PC-3 (cell line): Measurements from ENCODE around the gene SLCO3A1. TPM values are rescaled to one million over a fixed set of nuclear protein-coding genes. Genes with fewer than 3 reads are reported as not detected.

Source experiments
- ATAC-seq: fragments of 200-7000 bp; cut with Tn5 transposase; 2 replicates; pipeline ENCODE4 v1.9.1; 2020; ENCODE audit warnings: mild to moderate bottlenecking, moderate library complexity
- BruUV-seq: library from RNA; stranded (reverse); fragments of 400-500 nt; replicated peaks from 2 replicates; lab custom pipeline; 2021; lab: Mats Ljungman, UMichigan
- CTCF ChIA-PET: fragments of 300-600 bp; sonication (Branson Sonifier 250); formaldehyde crosslinking; loops from one replicate; lab custom pipeline; 2022; ENCODE audit warnings: antibody characterized with exemption; lab: Charles Lee
- POLR2A ChIA-PET: fragments of 300-600 bp; sonication (Branson Sonifier 250); formaldehyde crosslinking; loops from one replicate; lab custom pipeline; 2022; ENCODE audit warnings: antibody characterized with exemption; ENCODE audit not compliant: unreplicated experiment; lab: Charles Lee
- DNase-seq: peaks from one replicate; pipeline ENCODE4 v3.0.0-alpha.2; 2015
- H2AFZ ChIP-seq: fragments of 300-600 bp; sonication (generic); 2 replicates; pipeline ENCODE4 v1.6.0; 2016; ENCODE audit warnings: antibody characterized with exemption, low read length
- H3F3A ChIP-seq: fragments of 300-600 bp; sonication (generic); one replicate; pipeline ENCODE4 v1.6.0; 2017; ENCODE audit warnings: antibody characterized with exemption, low read length, control low read depth, mild to moderate bottlenecking; ENCODE audit not compliant: unreplicated experiment
- H3K27ac ChIP-seq: fragments of 300-600 bp; sonication (generic); 2 replicates; pipeline ENCODE4 v1.5.1; 2016; ENCODE audit warnings: mild to moderate bottlenecking, low read length
- H3K27me3 ChIP-seq: fragments of 300-600 bp; sonication (generic); 2 replicates; pipeline ENCODE4 v1.6.1; 2016; ENCODE audit warnings: low read length, mixed read lengths
- H3K36me3 ChIP-seq: fragments of 300-600 bp; sonication (generic); 2 replicates; pipeline ENCODE4 v1.6.1; 2016; ENCODE audit warnings: low read depth, mixed run types, low read length, mixed read lengths
- H3K4me1 ChIP-seq: fragments of 300-600 bp; sonication (generic); 2 replicates; pipeline ENCODE4 v1.5.1; 2016; ENCODE audit warnings: low read length; ENCODE audit not compliant: insufficient read depth
- H3K4me2 ChIP-seq: fragments of 300-600 bp; sonication (generic); 2 replicates; pipeline ENCODE4 v1.6.0; 2016; ENCODE audit warnings: low read length
- H3K4me3 ChIP-seq: fragments of 300-600 bp; sonication (generic); 2 replicates; pipeline ENCODE4 v1.5.1; 2016; ENCODE audit warnings: mild to moderate bottlenecking, low read length, mixed read lengths
- H3K79me2 ChIP-seq: fragments of 300-600 bp; sonication (generic); 2 replicates; pipeline ENCODE4 v1.6.1; 2017; ENCODE audit warnings: low read length, mixed read lengths
- H3K9ac ChIP-seq: fragments of 300-600 bp; sonication (generic); 2 replicates; pipeline ENCODE4 v1.6.0; 2016; ENCODE audit warnings: mild to moderate bottlenecking, low read length
- H3K9me2 ChIP-seq: fragments of 300-600 bp; sonication (generic); replicated peaks from 2 replicates; pipeline ENCODE4 v1.6.1; 2016; ENCODE audit warnings: mixed run types, low read length, mixed read lengths
- H3K9me3 ChIP-seq: fragments of 300-600 bp; sonication (generic); 2 replicates; pipeline ENCODE4 v1.6.1; 2016; ENCODE audit warnings: low read length, mixed read lengths
- H4K20me1 ChIP-seq: fragments of 300-600 bp; sonication (generic); 2 replicates; pipeline ENCODE4 v1.6.1; 2016; ENCODE audit warnings: low read length, mixed read lengths
- EZH2 ChIP-seq: fragments of 300-600 bp; sonication (generic); IDR thresholded peaks from one replicate; pipeline ENCODE4 v1.6.1; 2017; ENCODE audit warnings: antibody characterized with exemption, mild to moderate bottlenecking, low read length; ENCODE audit not compliant: unreplicated experiment
- EZH2phosphoT487 ChIP-seq: fragments of 300-600 bp; sonication (generic); IDR thresholded peaks from 2 replicates; pipeline ENCODE4 v1.6.1; 2018; ENCODE audit warnings: mild to moderate bottlenecking, antibody characterized with exemption, low read length, borderline replicate concordance
- intact Hi-C: fragments of 100-400 bp; cut with micrococcal nuclease; formaldehyde crosslinking; loops from 2 replicates; pipeline ENCODE4 v1.9.0; 2023
- total RNA-seq: library from RNA; depleted of rRNA; stranded (reverse); fragments of >200 nt; gene quantifications from 2 replicates; pipeline ENCODE4 v1.2.3, GENCODE V29; 2014
- TF ChIP-seq, protein P1 (sequence below): fragments of 300-600 bp; sonication (generic); conservative IDR thresholded peaks from 2 replicates; pipeline ENCODE4 v1.5.1; 2017; ENCODE audit warnings: antibody characterized with exemption, low read depth, mild to moderate bottlenecking, low read length

The SLCO3A1 gene
- total RNA-seq, 1 experiment from 2014 or later, result 0.07 TPM

DNA sequence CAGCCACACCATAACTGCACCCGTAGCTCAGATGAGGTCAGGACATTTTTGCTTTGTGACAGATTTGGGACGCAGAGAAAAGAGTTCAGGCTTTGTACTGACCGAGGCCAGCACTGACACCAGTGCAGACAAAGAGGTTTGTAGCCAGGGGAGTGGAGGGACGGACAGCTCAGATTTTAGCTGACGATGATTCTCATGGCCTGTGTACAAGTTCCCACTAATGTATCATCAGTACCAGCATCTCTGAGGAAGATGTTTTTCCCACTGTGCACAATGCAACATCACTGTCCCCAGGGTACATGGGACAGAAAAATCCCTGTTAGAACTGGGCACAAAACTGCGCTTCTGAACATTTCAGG, 112.7 kb downstream of the SLCO3A1 start:
- Histone ChIP-seq H3K4me1 (peaks cover 17% of the 10 kb centered on the region), H3K4me2 (peak overlapping the region; percentile 69), H3K79me2 (no peaks in the 10 kb centered on the region), H4K20me1 (no peaks in the 10 kb centered on the region), H3F3A (no peaks in the 10 kb centered on the region), H3K4me3 (0 out of 2 replicates have a peak overlapping the region, but pooled peaks have one; percentile 18), H3K9me2 (no peaks in the 10 kb centered on the region), H3K27me3 (peaks cover 25% of the 10 kb centered on the region), H3K9me3 (no peaks in the 10 kb centered on the region), H3K27ac (peak overlapping the region; percentile 66), H3K36me3 (no peaks in the 10 kb centered on the region), H2AFZ (peak overlapping the region; percentile 29; the same call in 1 of the 2 replicates), H3K9ac (no peak overlapping the region)
- ChIA-PET POLR2A (no interaction called here), CTCF (no interaction called here)
- ATAC-seq (no peak), DNase-seq (no peak)
- no TSS peak for BruUV-seq
- TF ChIP-seq, protein P1, sequence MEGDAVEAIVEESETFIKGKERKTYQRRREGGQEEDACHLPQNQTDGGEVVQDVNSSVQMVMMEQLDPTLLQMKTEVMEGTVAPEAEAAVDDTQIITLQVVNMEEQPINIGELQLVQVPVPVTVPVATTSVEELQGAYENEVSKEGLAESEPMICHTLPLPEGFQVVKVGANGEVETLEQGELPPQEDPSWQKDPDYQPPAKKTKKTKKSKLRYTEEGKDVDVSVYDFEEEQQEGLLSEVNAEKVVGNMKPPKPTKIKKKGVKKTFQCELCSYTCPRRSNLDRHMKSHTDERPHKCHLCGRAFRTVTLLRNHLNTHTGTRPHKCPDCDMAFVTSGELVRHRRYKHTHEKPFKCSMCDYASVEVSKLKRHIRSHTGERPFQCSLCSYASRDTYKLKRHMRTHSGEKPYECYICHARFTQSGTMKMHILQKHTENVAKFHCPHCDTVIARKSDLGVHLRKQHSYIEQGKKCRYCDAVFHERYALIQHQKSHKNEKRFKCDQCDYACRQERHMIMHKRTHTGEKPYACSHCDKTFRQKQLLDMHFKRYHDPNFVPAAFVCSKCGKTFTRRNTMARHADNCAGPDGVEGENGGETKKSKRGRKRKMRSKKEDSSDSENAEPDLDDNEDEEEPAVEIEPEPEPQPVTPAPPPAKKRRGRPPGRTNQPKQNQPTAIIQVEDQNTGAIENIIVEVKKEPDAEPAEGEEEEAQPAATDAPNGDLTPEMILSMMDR, result no peak
- TF ChIP-seq EZH2phosphoT487 (no peak), EZH2 (no peak)
- intact Hi-C loops, result no loop called here

DNA sequence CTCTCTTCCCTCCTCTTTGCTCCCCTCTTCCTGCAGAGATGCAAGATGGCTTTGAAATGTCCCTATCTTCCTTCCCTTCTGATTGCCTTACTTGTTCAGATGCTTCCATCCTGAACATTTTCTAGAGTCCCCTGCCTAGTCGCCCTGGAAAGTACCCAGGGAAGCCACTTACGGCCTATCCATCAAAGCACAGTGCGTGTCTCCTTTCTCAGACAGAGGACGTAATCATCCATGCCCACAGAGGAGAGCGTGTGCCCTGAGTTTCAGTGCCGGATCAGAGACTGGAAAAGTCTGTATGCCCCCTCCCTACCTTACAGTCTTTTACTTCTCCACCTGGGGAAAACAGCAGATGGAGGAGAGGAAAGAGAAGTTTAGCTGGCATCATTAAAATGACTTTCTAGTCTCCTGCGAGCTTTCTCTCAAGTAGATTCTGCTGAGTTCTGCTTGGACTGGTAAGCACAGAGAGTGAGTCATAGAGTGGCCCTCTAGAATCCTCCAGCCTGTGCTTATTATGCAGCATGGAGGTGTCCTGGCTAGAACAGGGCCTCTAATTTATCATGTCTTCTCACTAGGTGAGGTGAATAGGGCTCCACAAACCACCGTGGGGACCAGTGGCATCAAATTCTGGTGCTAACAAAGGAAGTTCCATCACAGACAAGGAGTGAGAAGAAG, 114.6 kb downstream of the SLCO3A1 start:
- ATAC-seq (no peak), DNase-seq (no peak)
- Histone ChIP-seq H3K4me1 (peaks cover 17% of the 10 kb centered on the region), H3K9ac (no peak overlapping the region), H3K9me3 (no peaks in the 10 kb centered on the region), H3K9me2 (no peaks in the 10 kb centered on the region), H4K20me1 (no peaks in the 10 kb centered on the region), H2AFZ (no peak overlapping the region), H3K27me3 (peaks cover 37% of the 10 kb centered on the region), H3F3A (no peaks in the 10 kb centered on the region), H3K4me2 (no peak overlapping the region), H3K27ac (no peak overlapping the region), H3K36me3 (no peaks in the 10 kb centered on the region), H3K79me2 (no peaks in the 10 kb centered on the region), H3K4me3 (no peak overlapping the region)
- POLR2A ChIA-PET, result no interaction called here
- no TSS peak for BruUV-seq
- intact Hi-C loops, result no loop called here
- CTCF ChIA-PET, result no interaction called here
- TF ChIP-seq, protein P1, result no peak
- no peak for TF ChIP-seq EZH2
- no peak for TF ChIP-seq EZH2phosphoT487

DNA sequence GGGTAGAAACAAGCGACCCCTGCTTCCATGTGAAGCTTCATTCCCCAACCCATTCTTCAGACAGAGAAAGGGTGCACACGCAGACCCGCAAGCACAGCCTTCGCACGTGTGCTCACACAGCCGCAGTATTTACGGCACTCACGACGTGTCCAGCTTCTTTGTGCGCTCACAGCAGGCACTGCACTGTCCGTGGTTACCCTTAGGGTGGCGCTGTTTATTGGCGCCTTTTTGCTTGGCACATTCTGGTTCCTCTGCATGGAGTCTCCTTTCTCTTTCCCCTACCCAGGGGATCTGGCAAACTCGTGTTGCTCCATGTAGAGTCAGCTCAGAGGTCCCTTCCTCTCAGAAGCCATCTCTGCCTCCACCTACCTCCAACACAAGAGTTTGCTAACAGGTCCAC, 115.1 kb downstream of the SLCO3A1 start:
- no peaks in the 10 kb centered on the region for H3K9me3 ChIP-seq
- H4K20me1 ChIP-seq, result no peaks in the 10 kb centered on the region
- H3K4me1 ChIP-seq, result peaks cover 17% of the 10 kb centered on the region
- H3K79me2 ChIP-seq, result no peaks in the 10 kb centered on the region
- no peaks in the 10 kb centered on the region for H3K9me2 ChIP-seq
- CTCF ChIA-PET, result no interaction called here
- intact Hi-C loops, result no loop called here
- H3K9ac ChIP-seq, result no peak overlapping the region
- no peaks in the 10 kb centered on the region for H3K36me3 ChIP-seq
- TF ChIP-seq, protein P1, result peak; percentile 23; the same call in 1 of the 2 replicates
- TF ChIP-seq EZH2 (no peak), EZH2phosphoT487 (no peak)
- no TSS peak for BruUV-seq
- peaks cover 37% of the 10 kb centered on the region for H3K27me3 ChIP-seq
- POLR2A ChIA-PET, result no interaction called here
- no peaks in the 10 kb centered on the region for H3F3A ChIP-seq
- no peak overlapping the region for H3K4me3 ChIP-seq
- no peak overlapping the region for H3K4me2 ChIP-seq
- H3K27ac ChIP-seq, result no peak overlapping the region
- no peak overlapping the region for H2AFZ ChIP-seq
- DNase-seq, result no peak
- ATAC-seq, result no peak
